GM13977 (cell line): ENCODE measurements around the gene LRP1B.

Source experiments
- DNase-seq: peaks from one replicate; pipeline ENCODE4 v3.0.0; 2012; ENCODE audit warnings: low spot score
- CTCF ChIP-seq: IDR thresholded peaks from 2 replicates; pipeline ENCODE4 v1.5.1; 2012; ENCODE audit warnings: mild to moderate bottlenecking, control low read depth; ENCODE audit not compliant: insufficient read depth; ENCODE audit errors: extremely low read depth, missing control alignments
- in situ Hi-C: fragments of 300-500 bp; cut with MboI; formaldehyde crosslinking; loops from one replicate; pipeline ENCODE4 v1.12.0; 2022; ENCODE audit warnings: low sequenced_read_pairs, low pct_unique_long_range_greater_than_20kb, mixed read lengths, inconsistent platforms; ENCODE audit not compliant: unreplicated experiment

The LRP1B gene

DNA sequence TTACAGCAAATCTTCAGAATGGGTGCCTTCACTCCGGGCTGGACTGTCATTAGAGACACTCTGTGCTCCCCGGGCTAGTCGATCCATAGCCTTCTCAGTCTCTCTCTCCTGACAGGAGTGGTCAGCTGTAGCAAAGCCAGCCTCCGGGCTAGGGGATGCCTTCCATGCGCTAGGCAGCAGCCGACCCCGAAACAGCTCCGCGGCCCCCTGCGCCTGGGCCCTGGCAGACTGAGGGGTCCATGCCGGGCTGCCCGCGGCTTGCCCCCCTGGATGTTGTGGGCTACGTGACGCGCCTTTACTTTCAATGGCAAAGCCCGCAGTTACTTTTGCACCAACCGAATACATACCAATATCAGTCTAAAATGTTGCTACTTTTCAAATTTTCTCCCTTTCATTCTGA lies 1447.2 kb downstream of the LRP1B start:
- no peak for TF ChIP-seq CTCF
- no peak for DNase-seq
- in situ Hi-C loops: no loop called here

DNA sequence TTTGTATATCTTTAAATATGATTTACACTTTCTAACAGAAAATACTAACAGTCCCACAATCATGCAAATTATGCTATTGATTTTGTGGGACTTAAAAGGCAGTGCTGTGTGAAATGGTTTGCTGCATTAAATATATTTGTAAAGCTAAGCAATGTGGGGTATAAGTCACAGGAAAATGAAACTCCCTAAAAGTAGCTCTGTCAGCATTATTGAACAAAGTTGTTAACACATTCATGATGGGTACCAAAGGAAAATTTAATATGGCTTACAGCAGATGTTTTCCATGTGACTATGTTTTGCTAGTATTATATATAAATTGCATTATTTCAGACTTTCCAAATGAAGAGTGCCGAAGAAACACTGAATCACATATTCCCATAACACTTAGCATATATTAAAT lies 1450.0 kb downstream of the LRP1B start:
- DNase-seq: no peak
- TF ChIP-seq CTCF: no peak
- in situ Hi-C loops: no loop called here

GRCh38 chr2:140679752-140680151 lies 1451.1 kb downstream of the LRP1B start:
- in situ Hi-C loops: no loop called here
- TF ChIP-seq CTCF: no peak
- DNase-seq: no peak

GRCh38 chr2:140669911-140670310 lies 1460.9 kb downstream of the LRP1B start:
- in situ Hi-C loops: no loop called here
- no peak for TF ChIP-seq CTCF
- DNase-seq: no peak

GRCh38 chr2:140667203-140667602 lies 1463.6 kb downstream of the LRP1B start:
- in situ Hi-C loops: no loop called here
- TF ChIP-seq CTCF: no peak
- DNase-seq: no peak

DNA sequence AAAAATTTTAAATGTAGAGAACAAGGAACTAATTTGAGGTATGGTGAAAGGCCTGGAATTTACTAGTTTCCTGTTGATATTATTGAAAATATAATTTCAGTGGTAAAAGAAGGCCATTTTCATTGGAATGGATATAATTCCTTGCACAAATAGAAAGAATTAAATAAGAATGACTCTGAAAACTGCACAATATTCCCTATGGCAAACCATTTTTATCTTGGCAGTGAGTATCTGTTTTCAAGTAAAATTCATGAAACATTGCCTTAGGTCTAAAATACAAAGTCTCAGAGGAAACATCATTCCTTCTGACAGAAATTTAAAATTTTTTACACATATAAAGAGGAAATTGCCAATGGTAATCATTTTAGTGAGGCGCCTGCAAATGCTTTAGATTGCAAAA lies 1468.3 kb downstream of the LRP1B start:
- TF ChIP-seq CTCF: no peak
- no peak for DNase-seq
- in situ Hi-C loops: no loop called here

DNA sequence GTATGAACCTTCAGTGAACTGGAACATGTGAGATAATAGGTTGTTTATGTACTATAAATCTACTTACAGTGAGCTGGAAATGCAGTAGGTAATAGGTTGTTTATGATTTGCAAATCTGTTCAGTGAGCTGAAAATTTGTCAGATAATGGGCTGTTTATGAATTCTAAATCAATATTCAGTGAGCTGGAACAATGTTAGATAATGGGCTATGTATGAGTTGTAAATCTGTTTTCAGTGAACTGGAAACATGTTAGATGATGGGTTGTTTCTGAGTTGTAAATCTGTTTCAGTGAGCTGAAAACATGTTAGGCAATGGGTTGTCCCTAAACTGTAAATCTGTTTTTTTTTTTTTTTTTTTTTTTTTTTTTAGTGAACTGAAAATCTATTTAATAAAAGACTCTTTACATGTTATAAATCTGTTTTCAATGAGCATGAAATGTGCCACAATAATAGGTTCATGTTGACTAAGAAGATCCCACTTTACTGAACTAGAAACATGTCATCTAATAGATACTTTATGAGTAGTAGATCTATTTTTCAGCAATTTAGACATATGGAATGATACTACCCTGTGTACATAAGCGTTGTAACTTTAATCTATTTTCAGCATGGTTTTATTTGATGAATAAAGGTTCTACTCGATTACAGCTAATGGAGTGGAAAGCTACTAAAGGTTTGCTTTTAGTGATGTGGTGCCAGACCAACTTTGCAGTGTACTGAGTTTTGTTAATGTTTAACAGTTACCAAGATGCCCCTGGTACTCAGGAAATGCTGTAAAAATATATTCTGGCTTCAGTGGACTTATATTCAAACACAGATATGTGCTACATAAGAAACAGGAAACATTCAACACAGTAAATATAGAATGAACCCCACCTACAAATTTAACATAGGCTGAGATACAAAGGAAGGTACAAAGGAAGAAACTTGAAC lies 1471.8 kb downstream of the LRP1B start:
- DNase-seq: no peak
- in situ Hi-C loops: no loop called here
- TF ChIP-seq CTCF: no peak
